HEK293 (cell line): ENCODE data around the gene ARMC2.
A peak's percentile ranks its signal among the peaks of the same experiment; 100 is the strongest.

Source experiments
- CTCF ChIA-PET: fragments of 350-600 bp; formaldehyde crosslinking; extraction: SDS; loops from one replicate; lab custom pipeline; 2021; ENCODE audit warnings: antibody characterized with exemption; lab: Yijun Ruan, JAX
- POLR2A ChIA-PET: fragments of 300-600 bp; formaldehyde crosslinking; extraction: SDS; loops from one replicate; lab custom pipeline; 2020; ENCODE audit warnings: antibody characterized with exemption, inconsistent platforms; lab: Yijun Ruan, JAX
- H3K27ac ChIP-seq: fragments of 200-500 bp; sonication (Bioruptor generic); 2 replicates; pipeline ENCODE4 v1.5.1; 2014; ENCODE audit warnings: low read depth, low read length, control low read depth, inconsistent platforms; ENCODE audit errors: extremely low read depth
- H3K36me3 ChIP-seq, 2 experiments: fragments of 200-500 bp in 1 of 2; sonication (Bioruptor generic) in 1 of 2; 1 replicate in 1 of 2; 2 replicates in 1 of 2; pipeline ENCODE4 v1.5.1; 2014 to 2017; ENCODE audit warnings: inconsistent platforms in 2 of 2, low read length in 2 of 2; ENCODE audit not compliant: control insufficient read depth in 2 of 2, insufficient read depth in 1 of 2
- H3K4me1 ChIP-seq: fragments of 200-500 bp; sonication (Bioruptor generic); 2 replicates; pipeline ENCODE4 v1.5.1; 2014; ENCODE audit warnings: mild to moderate bottlenecking, low read length, inconsistent platforms; ENCODE audit not compliant: control insufficient read depth, insufficient read depth
- H3K4me3 ChIP-seq: 2 replicates; pipeline ENCODE4 v1.5.1; 2011; ENCODE audit warnings: low read depth, mild to moderate bottlenecking, control low read depth, low read length, moderate library complexity
- H3K9me3 ChIP-seq: fragments of 200-500 bp; sonication (Bioruptor generic); 2 replicates; pipeline ENCODE4 v1.5.1; 2014; ENCODE audit warnings: low read depth, low read length, inconsistent platforms; ENCODE audit not compliant: control insufficient read depth, insufficient read depth
- EGR2 ChIP-seq: fragments of 450-650 bp; formaldehyde crosslinking; IDR thresholded peaks from 2 replicates; pipeline ENCODE4 v1.5.1; 2016; ENCODE audit warnings: low read depth, missing biosample characterization, missing genetic modification characterization
- OVOL3 ChIP-seq: fragments of 450-650 bp; formaldehyde crosslinking; IDR thresholded peaks from 2 replicates; pipeline ENCODE4 v1.5.1; 2016; ENCODE audit warnings: missing biosample characterization, missing genetic modification characterization
- PRDM6 ChIP-seq: fragments of 450-650 bp; formaldehyde crosslinking; IDR thresholded peaks from 2 replicates; pipeline ENCODE4 v1.5.1; 2017; ENCODE audit warnings: missing biosample characterization, missing genetic modification characterization
- ZBTB17 ChIP-seq: fragments of 450-650 bp; formaldehyde crosslinking; IDR thresholded peaks from 2 replicates; pipeline ENCODE4 v1.5.1; 2016; ENCODE audit warnings: missing biosample characterization, missing genetic modification characterization
- ZIC2 ChIP-seq: fragments of 450-650 bp; formaldehyde crosslinking; IDR thresholded peaks from 2 replicates; pipeline ENCODE4 v1.5.1; 2016; ENCODE audit warnings: missing biosample characterization, missing genetic modification characterization
- ZNF174 ChIP-seq: fragments of 450-650 bp; formaldehyde crosslinking; IDR thresholded peaks from 2 replicates; pipeline ENCODE4 v1.5.0; 2017; ENCODE audit warnings: missing biosample characterization, mild to moderate bottlenecking, missing genetic modification characterization
- ZNF2 ChIP-seq: fragments of 450-650 bp; formaldehyde crosslinking; IDR thresholded peaks from 2 replicates; pipeline ENCODE4 v1.5.1; 2016; ENCODE audit warnings: missing biosample characterization, missing genetic modification characterization
- ZNF302 ChIP-seq: fragments of 450-650 bp; formaldehyde crosslinking; IDR thresholded peaks from 2 replicates; pipeline ENCODE4 v1.5.1; 2016; ENCODE audit warnings: missing biosample characterization, missing genetic modification characterization, low read depth
- ZNF366 ChIP-seq: fragments of 450-650 bp; formaldehyde crosslinking; conservative IDR thresholded peaks from 2 replicates; pipeline ENCODE4 v1.5.1; 2016; ENCODE audit warnings: missing biosample characterization, missing genetic modification characterization
- ZNF404 ChIP-seq: fragments of 450-650 bp; formaldehyde crosslinking; IDR thresholded peaks from 2 replicates; pipeline ENCODE4 v1.5.1; 2017; ENCODE audit warnings: missing biosample characterization, missing genetic modification characterization
- ZNF514 ChIP-seq: fragments of 450-650 bp; formaldehyde crosslinking; IDR thresholded peaks from 2 replicates; pipeline ENCODE4 v1.5.1; 2016; ENCODE audit warnings: missing biosample characterization, missing genetic modification characterization
- ZNF626 ChIP-seq: fragments of 450-650 bp; sonication (Bioruptor Pico); formaldehyde crosslinking; IDR thresholded peaks from 2 replicates; pipeline ENCODE4 v1.5.1; 2018; ENCODE audit warnings: missing biosample characterization, missing genetic modification characterization, inconsistent platforms
- ZNF76 ChIP-seq: fragments of 450-650 bp; formaldehyde crosslinking; IDR thresholded peaks from 2 replicates; pipeline ENCODE4; 2016; ENCODE audit warnings: low read depth, missing biosample characterization, missing genetic modification characterization, borderline replicate concordance
- TF ChIP-seq, protein P1 (sequence below): fragments of 450-650 bp; formaldehyde crosslinking; IDR thresholded peaks from 2 replicates; pipeline ENCODE4 v1.5.1; 2016; ENCODE audit warnings: missing biosample characterization, missing genetic modification characterization
- TF ChIP-seq, protein P2 (sequence below): fragments of 450-650 bp; formaldehyde crosslinking; IDR thresholded peaks from 2 replicates; pipeline ENCODE4 v1.5.1; 2016; ENCODE audit warnings: missing biosample characterization, missing genetic modification characterization, borderline replicate concordance
- TF ChIP-seq, protein P3 (sequence below): fragments of 450-650 bp; formaldehyde crosslinking; conservative IDR thresholded peaks from 2 replicates; pipeline ENCODE4 v1.5.1; 2016; ENCODE audit warnings: low read depth, missing biosample characterization, missing genetic modification characterization

ARMC2 gene

DNA sequence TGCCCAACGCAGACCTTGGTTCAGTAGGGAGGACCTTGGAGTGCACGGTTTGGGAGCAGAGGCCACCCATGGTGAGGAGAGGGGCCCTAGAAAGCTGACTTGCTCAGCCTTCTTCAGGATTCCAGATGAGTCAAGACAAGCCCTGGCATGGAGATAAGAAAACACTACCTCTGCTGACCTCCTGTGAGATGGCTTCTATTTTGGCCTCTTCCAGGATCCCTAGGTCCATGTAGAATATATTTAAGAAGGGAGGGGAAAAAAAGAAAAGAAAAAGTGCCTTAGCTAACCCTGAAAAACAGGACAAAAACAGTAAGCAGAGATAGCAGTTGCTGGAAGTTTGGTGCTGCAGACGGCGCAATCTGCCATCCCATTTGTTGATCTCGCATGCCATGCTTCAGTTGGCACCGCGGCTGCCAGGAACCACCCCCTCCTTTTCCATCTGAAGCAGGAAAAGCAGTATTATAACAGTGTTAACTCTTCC lies 100.0 kb downstream of the ARMC2 start:
- H3K9me3 ChIP-seq, result no peaks in the 10 kb centered on the region
- TF ChIP-seq ZNF2 (tag by site-specific recombination) (no peak), ZIC2 (tag by site-specific recombination) (0 out of 2 replicates have a peak, but pooled peaks have one; percentile 13), ZNF302 (tag by site-specific recombination) (no peak), EGR2 (no peak), ZNF404 (tag by site-specific recombination) (no peak), ZNF76 (tag by site-specific recombination) (no peak)
- TF ChIP-seq, protein P1, sequence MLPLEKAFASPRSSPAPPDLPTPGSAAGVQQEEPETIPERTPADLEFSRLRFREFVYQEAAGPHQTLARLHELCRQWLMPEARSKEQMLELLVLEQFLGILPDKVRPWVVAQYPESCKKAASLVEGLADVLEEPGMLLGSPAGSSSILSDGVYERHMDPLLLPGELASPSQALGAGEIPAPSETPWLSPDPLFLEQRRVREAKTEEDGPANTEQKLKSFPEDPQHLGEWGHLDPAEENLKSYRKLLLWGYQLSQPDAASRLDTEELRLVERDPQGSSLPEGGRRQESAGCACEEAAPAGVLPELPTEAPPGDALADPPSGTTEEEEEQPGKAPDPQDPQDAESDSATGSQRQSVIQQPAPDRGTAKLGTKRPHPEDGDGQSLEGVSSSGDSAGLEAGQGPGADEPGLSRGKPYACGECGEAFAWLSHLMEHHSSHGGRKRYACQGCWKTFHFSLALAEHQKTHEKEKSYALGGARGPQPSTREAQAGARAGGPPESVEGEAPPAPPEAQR (tag by site-specific recombination), result no peak
- TF ChIP-seq, protein P2, sequence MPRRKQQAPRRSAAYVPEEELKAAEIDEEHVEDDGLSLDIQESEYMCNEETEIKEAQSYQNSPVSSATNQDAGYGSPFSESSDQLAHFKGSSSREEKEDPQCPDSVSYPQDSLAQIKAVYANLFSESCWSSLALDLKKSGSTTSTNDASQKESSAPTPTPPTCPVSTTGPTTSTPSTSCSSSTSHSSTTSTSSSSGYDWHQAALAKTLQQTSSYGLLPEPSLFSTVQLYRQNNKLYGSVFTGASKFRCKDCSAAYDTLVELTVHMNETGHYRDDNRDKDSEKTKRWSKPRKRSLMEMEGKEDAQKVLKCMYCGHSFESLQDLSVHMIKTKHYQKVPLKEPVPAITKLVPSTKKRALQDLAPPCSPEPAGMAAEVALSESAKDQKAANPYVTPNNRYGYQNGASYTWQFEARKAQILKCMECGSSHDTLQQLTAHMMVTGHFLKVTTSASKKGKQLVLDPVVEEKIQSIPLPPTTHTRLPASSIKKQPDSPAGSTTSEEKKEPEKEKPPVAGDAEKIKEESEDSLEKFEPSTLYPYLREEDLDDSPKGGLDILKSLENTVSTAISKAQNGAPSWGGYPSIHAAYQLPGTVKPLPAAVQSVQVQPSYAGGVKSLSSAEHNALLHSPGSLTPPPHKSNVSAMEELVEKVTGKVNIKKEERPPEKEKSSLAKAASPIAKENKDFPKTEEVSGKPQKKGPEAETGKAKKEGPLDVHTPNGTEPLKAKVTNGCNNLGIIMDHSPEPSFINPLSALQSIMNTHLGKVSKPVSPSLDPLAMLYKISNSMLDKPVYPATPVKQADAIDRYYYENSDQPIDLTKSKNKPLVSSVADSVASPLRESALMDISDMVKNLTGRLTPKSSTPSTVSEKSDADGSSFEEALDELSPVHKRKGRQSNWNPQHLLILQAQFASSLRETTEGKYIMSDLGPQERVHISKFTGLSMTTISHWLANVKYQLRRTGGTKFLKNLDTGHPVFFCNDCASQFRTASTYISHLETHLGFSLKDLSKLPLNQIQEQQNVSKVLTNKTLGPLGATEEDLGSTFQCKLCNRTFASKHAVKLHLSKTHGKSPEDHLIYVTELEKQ (tag by site-specific recombination), result no peak
- H3K4me1 ChIP-seq, result peaks cover 13% of the 10 kb centered on the region
- no peak overlapping the region; the same call in 1 of the 2 replicates for H3K27ac ChIP-seq
- no peaks in the 10 kb centered on the region for H3K36me3 ChIP-seq
- ChIA-PET CTCF (interaction anchor here (1.2 to 1.5 kb wide), 2 partner anchors 62 to 125 kb away, joined by 5 read pairs; no protein-coding TSS in a partner anchor), POLR2A (interaction anchor here (0.5 to 0.8 kb wide), 2 partner anchors 60 to 205 kb away, joined by 3 to 4 read pairs; no protein-coding TSS in a partner anchor)
- H3K4me3 ChIP-seq, result no peak overlapping the region

DNA sequence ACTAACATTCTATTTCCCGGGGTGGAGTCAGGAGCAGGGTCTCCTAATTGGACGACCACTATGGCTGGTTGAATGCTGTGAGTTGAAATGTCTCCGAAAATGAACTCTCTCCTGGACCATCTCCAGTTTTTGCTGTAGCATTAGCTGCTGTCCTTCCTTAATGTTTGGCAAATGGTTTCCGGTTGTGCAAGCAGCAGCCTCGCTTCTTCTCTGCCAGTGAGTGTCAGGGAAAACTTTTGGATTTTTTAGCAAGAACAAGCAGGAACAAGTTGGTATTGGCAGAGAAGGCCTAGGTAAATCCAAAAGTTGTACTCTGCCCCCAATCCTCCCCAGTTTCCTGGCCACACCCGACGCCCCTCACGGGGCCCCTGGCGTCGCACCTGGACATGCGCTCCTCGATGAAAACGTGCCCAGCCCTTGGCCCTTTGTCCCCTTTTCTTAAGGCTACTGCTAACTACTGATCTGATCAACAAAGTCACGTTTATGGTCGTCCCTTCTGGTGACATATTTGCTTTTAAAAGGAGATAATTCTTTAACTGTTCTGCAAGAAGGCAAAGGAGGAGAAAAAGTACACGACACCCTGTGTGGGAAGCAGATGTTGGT lies 103.2 kb downstream of the ARMC2 start:
- no peaks in the 10 kb centered on the region for H3K9me3 ChIP-seq
- H3K4me1 ChIP-seq, result peaks cover 13% of the 10 kb centered on the region
- POLR2A ChIA-PET, result no interaction called here
- no peak overlapping the region for H3K4me3 ChIP-seq
- no peaks in the 10 kb centered on the region for H3K36me3 ChIP-seq
- no peak for TF ChIP-seq OVOL3 (tag by site-specific recombination)
- TF ChIP-seq ZNF514 (tag by site-specific recombination), result no peak
- no peak for TF ChIP-seq PRDM6 (tag by site-specific recombination)
- no peak for TF ChIP-seq ZBTB17
- no peak for TF ChIP-seq ZNF174
- TF ChIP-seq ZNF366, result no peak
- TF ChIP-seq, protein P3, sequence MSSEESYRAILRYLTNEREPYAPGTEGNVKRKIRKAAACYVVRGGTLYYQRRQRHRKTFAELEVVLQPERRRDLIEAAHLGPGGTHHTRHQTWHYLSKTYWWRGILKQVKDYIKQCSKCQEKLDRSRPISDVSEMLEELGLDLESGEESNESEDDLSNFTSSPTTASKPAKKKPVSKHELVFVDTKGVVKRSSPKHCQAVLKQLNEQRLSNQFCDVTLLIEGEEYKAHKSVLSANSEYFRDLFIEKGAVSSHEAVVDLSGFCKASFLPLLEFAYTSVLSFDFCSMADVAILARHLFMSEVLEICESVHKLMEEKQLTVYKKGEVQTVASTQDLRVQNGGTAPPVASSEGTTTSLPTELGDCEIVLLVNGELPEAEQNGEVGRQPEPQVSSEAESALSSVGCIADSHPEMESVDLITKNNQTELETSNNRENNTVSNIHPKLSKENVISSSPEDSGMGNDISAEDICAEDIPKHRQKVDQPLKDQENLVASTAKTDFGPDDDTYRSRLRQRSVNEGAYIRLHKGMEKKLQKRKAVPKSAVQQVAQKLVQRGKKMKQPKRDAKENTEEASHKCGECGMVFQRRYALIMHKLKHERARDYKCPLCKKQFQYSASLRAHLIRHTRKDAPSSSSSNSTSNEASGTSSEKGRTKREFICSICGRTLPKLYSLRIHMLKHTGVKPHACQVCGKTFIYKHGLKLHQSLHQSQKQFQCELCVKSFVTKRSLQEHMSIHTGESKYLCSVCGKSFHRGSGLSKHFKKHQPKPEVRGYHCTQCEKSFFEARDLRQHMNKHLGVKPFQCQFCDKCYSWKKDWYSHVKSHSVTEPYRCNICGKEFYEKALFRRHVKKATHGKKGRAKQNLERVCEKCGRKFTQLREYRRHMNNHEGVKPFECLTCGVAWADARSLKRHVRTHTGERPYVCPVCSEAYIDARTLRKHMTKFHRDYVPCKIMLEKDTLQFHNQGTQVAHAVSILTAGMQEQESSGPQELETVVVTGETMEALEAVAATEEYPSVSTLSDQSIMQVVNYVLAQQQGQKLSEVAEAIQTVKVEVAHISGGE (tag by site-specific recombination), result no peak
- TF ChIP-seq ZNF626, result no peak
- no peak overlapping the region for H3K27ac ChIP-seq
- CTCF ChIA-PET, result interaction anchor here (0.7 kb wide), 1 partner anchor 236 kb away, joined by 3 read pairs; no protein-coding TSS in a partner anchor
